Measurements from ENCODE around the gene CDC37L1.

CDC37L1 gene

GRCh38 chr9:4661611-4662010, 17.8 kb upstream of the CDC37L1 start:
- Histone ChIP-seq H3K4me1 (ENCODE audit: insufficient read depth, low read length) (peaks cover 28% of the 10 kb centered on the region), H3K27me3 (ENCODE audit: insufficient read depth, low read length) (no peaks in the 10 kb centered on the region), H3K4me3 (ENCODE audit: low read length) (peak overlapping the region; percentile 61), H3K9me3 (ENCODE audit: low read length) (no peaks in the 10 kb centered on the region), H2AFZ (ENCODE audit: low read depth, low read length) (peak overlapping the region; percentile 79), H3K36me3 (ENCODE audit: insufficient read depth, low read length) (no peaks in the 10 kb centered on the region)

GRCh38 chr9:4662108-4662988, 17.0 kb upstream of the CDC37L1 start, which contains the start of gene PLPP6:
Gene PLPP6 (plus strand): TSS chr9:4662294. CDS start chr9:4662376, 82 bp downstream.
- Histone ChIP-seq H3K4me3 (ENCODE audit: low read length) (peak within 1 kb of the TSS; percentile 61), H3K9me3 (ENCODE audit: low read length) (no peaks in the 10 kb centered on the region), H3K4me1 (ENCODE audit: insufficient read depth, low read length) (peaks cover 28% of the 10 kb centered on the region), H2AFZ (ENCODE audit: low read depth, low read length) (peak within 1 kb of the TSS; percentile 79), H3K36me3 (ENCODE audit: insufficient read depth, low read length) (no peaks in the 10 kb centered on the region), H3K27me3 (ENCODE audit: insufficient read depth, low read length) (no peaks in the 10 kb centered on the region)

- no peaks in the 10 kb centered on the region for H3K36me3 ChIP-seq (ENCODE audit: insufficient read depth, low read length)
- no peaks in the 10 kb centered on the region for H3K9me3 ChIP-seq (ENCODE audit: low read length)
- H2AFZ ChIP-seq (ENCODE audit: low read depth, low read length) = no peak overlapping the region
- peaks cover 28% of the 10 kb centered on the region for H3K4me1 ChIP-seq (ENCODE audit: insufficient read depth, low read length)
- peak overlapping the region; percentile 61 for H3K4me3 ChIP-seq (ENCODE audit: low read length)
- H3K27me3 ChIP-seq (ENCODE audit: insufficient read depth, low read length) = no peaks in the 10 kb centered on the region
These were observed 16.2 kb upstream of the CDC37L1 start for GRCh38 chr9:4662989-4663792.

GRCh38 chr9:4663956-4664355, 15.4 kb upstream of the CDC37L1 start:
- Histone ChIP-seq H3K4me3 (ENCODE audit: low read length) (no peak overlapping the region), H3K9me3 (ENCODE audit: low read length) (no peaks in the 10 kb centered on the region), H2AFZ (ENCODE audit: low read depth, low read length) (no peak overlapping the region), H3K27me3 (ENCODE audit: insufficient read depth, low read length) (no peaks in the 10 kb centered on the region), H3K36me3 (ENCODE audit: insufficient read depth, low read length) (no peaks in the 10 kb centered on the region), H3K4me1 (ENCODE audit: insufficient read depth, low read length) (peaks cover 28% of the 10 kb centered on the region)

GRCh38 chr9:4665357-4665756, 14.0 kb upstream of the CDC37L1 start:
- no peaks in the 10 kb centered on the region for H3K36me3 ChIP-seq (ENCODE audit: insufficient read depth, low read length)
- no peaks in the 10 kb centered on the region for H3K9me3 ChIP-seq (ENCODE audit: low read length)
- no peak overlapping the region for H3K4me3 ChIP-seq (ENCODE audit: low read length)
- H2AFZ ChIP-seq (ENCODE audit: low read depth, low read length) = no peak overlapping the region
- peaks cover 29% of the 10 kb centered on the region for H3K4me1 ChIP-seq (ENCODE audit: insufficient read depth, low read length)
- no peaks in the 10 kb centered on the region for H3K27me3 ChIP-seq (ENCODE audit: insufficient read depth, low read length)

GRCh38 chr9:4666042-4666699, 13.2 kb upstream of the CDC37L1 start, which contains the start of gene SPATA6L:
Gene SPATA6L (minus strand): TSS chr9:4666480. CDS start chr9:4666250, 230 bp downstream.
- Histone ChIP-seq H2AFZ (ENCODE audit: low read depth, low read length) (no peak within 1 kb of the TSS), H3K27me3 (ENCODE audit: insufficient read depth, low read length) (no peaks in the 10 kb centered on the region), H3K4me1 (ENCODE audit: insufficient read depth, low read length) (peaks cover 34% of the 10 kb centered on the region), H3K36me3 (ENCODE audit: insufficient read depth, low read length) (no peaks in the 10 kb centered on the region), H3K9me3 (ENCODE audit: low read length) (no peaks in the 10 kb centered on the region), H3K4me3 (ENCODE audit: low read length) (no peak within 1 kb of the TSS)

- Histone ChIP-seq H2AFZ (ENCODE audit: low read depth, low read length) (no peak overlapping the region), H3K27me3 (ENCODE audit: insufficient read depth, low read length) (no peaks in the 10 kb centered on the region), H3K9me3 (ENCODE audit: low read length) (no peaks in the 10 kb centered on the region), H3K4me1 (ENCODE audit: insufficient read depth, low read length) (peaks cover 29% of the 10 kb centered on the region), H3K4me3 (ENCODE audit: low read length) (no peak overlapping the region), H3K36me3 (ENCODE audit: insufficient read depth, low read length) (no peaks in the 10 kb centered on the region)
These were observed 11.7 kb upstream of the CDC37L1 start for GRCh38 chr9:4667681-4668080.

- H3K4me3 ChIP-seq (ENCODE audit: low read length) = no peak overlapping the region
These were observed 10.8 kb upstream of the CDC37L1 start for GRCh38 chr9:4668604-4669003.

GRCh38 chr9:4669890-4670289, 9.5 kb upstream of the CDC37L1 start:
- H3K36me3 ChIP-seq (ENCODE audit: insufficient read depth, low read length) = no peaks in the 10 kb centered on the region
- H3K27me3 ChIP-seq (ENCODE audit: insufficient read depth, low read length) = no peaks in the 10 kb centered on the region
- H3K4me1 ChIP-seq (ENCODE audit: insufficient read depth, low read length) = peaks cover 6% of the 10 kb centered on the region
- H3K4me3 ChIP-seq (ENCODE audit: low read length) = no peak overlapping the region
- no peaks in the 10 kb centered on the region for H3K9me3 ChIP-seq (ENCODE audit: low read length)
- no peak overlapping the region for H2AFZ ChIP-seq (ENCODE audit: low read depth, low read length)

More at GRCh38 chr9:4668604-4669003, 10.8 kb upstream of the CDC37L1 start:
- H3K27me3 ChIP-seq (ENCODE audit: insufficient read depth, low read length) = no peaks in the 10 kb centered on the region
- no peaks in the 10 kb centered on the region for H3K9me3 ChIP-seq (ENCODE audit: low read length)
- H3K4me1 ChIP-seq (ENCODE audit: insufficient read depth, low read length) = peaks cover 19% of the 10 kb centered on the region
- no peak overlapping the region for H2AFZ ChIP-seq (ENCODE audit: low read depth, low read length)
- no peaks in the 10 kb centered on the region for H3K36me3 ChIP-seq (ENCODE audit: insufficient read depth, low read length)

- no peaks in the 10 kb centered on the region for H3K9me3 ChIP-seq (ENCODE audit: low read length)
- peaks cover 6% of the 10 kb centered on the region for H3K4me1 ChIP-seq (ENCODE audit: insufficient read depth, low read length)
- H3K4me3 ChIP-seq (ENCODE audit: low read length) = no peak overlapping the region
- no peaks in the 10 kb centered on the region for H3K27me3 ChIP-seq (ENCODE audit: insufficient read depth, low read length)
- H3K36me3 ChIP-seq (ENCODE audit: insufficient read depth, low read length) = no peaks in the 10 kb centered on the region
- no peak overlapping the region for H2AFZ ChIP-seq (ENCODE audit: low read depth, low read length)
These were observed 8.8 kb upstream of the CDC37L1 start for GRCh38 chr9:4670591-4670990.

GRCh38 chr9:4671737-4672136, 7.6 kb upstream of the CDC37L1 start:
- no peaks in the 10 kb centered on the region for H3K9me3 ChIP-seq (ENCODE audit: low read length)
- no peak overlapping the region for H3K4me3 ChIP-seq (ENCODE audit: low read length)
- peaks cover 6% of the 10 kb centered on the region for H3K4me1 ChIP-seq (ENCODE audit: insufficient read depth, low read length)
- no peaks in the 10 kb centered on the region for H3K27me3 ChIP-seq (ENCODE audit: insufficient read depth, low read length)
- H3K36me3 ChIP-seq (ENCODE audit: insufficient read depth, low read length) = no peaks in the 10 kb centered on the region
- H2AFZ ChIP-seq (ENCODE audit: low read depth, low read length) = no peak overlapping the region

GRCh38 chr9:4674783-4675182, 4.6 kb upstream of the CDC37L1 start:
- no peak overlapping the region for H2AFZ ChIP-seq (ENCODE audit: low read depth, low read length)
- H3K9me3 ChIP-seq (ENCODE audit: low read length) = no peaks in the 10 kb centered on the region
- H3K4me1 ChIP-seq (ENCODE audit: insufficient read depth, low read length) = peaks cover 19% of the 10 kb centered on the region
- H3K27me3 ChIP-seq (ENCODE audit: insufficient read depth, low read length) = no peaks in the 10 kb centered on the region
- no peaks in the 10 kb centered on the region for H3K36me3 ChIP-seq (ENCODE audit: insufficient read depth, low read length)
- no peak overlapping the region for H3K4me3 ChIP-seq (ENCODE audit: low read length)

- no peaks in the 10 kb centered on the region for H3K27me3 ChIP-seq (ENCODE audit: insufficient read depth, low read length)
- H3K36me3 ChIP-seq (ENCODE audit: insufficient read depth, low read length) = no peaks in the 10 kb centered on the region
- no peak overlapping the region for H2AFZ ChIP-seq (ENCODE audit: low read depth, low read length)
- H3K4me1 ChIP-seq (ENCODE audit: insufficient read depth, low read length) = peaks cover 25% of the 10 kb centered on the region
- no peak overlapping the region for H3K4me3 ChIP-seq (ENCODE audit: low read length)
- H3K9me3 ChIP-seq (ENCODE audit: low read length) = no peaks in the 10 kb centered on the region
These were observed 2.0 kb upstream of the CDC37L1 start for GRCh38 chr9:4677392-4677791.

Measured in neuron (in vitro differentiated cells).